ENCODE measurements around the gene IQSEC1.

The IQSEC1 gene

DNA sequence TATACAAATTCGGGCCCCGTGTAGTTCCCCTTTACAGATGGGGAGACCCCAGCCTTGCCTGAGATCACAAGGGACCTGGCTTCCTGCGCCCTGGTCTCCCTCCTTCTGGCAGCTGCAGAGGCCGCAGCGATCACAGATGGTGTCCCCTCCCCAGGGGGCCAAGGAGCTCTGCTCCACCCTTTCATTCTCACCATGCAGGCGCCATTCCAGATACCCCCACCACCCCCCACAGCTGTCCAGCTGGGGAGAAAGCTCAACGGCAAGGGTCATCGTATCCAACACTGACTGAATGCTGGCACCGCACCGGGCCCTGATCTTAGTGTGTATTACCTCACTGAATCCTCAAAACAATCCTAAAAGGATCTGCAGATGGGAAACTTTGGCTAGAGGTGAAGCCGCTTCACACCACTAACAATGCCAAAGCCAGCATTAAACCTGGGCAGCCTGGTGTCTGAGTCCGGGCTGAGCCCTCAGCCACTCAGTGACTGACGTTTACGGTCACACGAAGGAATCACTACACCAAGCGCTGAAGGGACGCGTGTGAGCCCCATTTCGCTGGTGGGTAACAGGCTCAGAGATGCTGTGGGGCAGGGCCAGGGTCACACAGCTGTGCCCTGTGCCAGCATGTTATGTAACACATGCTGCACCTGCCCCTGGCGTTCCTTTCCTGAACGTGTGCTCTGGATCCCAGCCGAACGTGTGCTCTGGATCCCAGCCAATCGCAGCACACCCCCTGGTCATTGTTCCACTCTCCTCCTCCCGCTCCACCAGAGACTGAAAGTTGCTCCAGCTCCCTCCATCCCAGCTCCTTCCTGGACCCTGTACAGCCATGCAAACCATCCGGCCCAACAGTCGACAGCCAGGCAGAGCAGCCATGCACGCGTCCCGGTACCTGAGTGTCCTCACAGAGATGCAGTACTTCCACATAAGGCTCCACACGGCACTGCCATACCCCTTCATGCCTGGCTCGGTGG, 51.8 kb downstream of the IQSEC1 start:
- no peak overlapping the region for H3K4me2 ChIP-seq (ENCODE audit: low read depth, low read length, poor library complexity, severe bottlenecking)
- no peak overlapping the region for H3K9ac ChIP-seq (ENCODE audit: low read length)
- H3F3A ChIP-seq (ENCODE audit: insufficient read depth): no peaks in the 10 kb centered on the region
- no peak for TF ChIP-seq EZH2phosphoT487 (conservative IDR thresholded peaks at IDR 0.05; ENCODE audit: low read length)
- TF ChIP-seq, protein P1, sequence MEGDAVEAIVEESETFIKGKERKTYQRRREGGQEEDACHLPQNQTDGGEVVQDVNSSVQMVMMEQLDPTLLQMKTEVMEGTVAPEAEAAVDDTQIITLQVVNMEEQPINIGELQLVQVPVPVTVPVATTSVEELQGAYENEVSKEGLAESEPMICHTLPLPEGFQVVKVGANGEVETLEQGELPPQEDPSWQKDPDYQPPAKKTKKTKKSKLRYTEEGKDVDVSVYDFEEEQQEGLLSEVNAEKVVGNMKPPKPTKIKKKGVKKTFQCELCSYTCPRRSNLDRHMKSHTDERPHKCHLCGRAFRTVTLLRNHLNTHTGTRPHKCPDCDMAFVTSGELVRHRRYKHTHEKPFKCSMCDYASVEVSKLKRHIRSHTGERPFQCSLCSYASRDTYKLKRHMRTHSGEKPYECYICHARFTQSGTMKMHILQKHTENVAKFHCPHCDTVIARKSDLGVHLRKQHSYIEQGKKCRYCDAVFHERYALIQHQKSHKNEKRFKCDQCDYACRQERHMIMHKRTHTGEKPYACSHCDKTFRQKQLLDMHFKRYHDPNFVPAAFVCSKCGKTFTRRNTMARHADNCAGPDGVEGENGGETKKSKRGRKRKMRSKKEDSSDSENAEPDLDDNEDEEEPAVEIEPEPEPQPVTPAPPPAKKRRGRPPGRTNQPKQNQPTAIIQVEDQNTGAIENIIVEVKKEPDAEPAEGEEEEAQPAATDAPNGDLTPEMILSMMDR (IDR thresholded peaks at IDR 0.05; ENCODE audit: insufficient read depth, low read length, poor library complexity, severe bottlenecking): no peak
- H3K27ac ChIP-seq (ENCODE audit: low read depth, low read length): no peak overlapping the region
- no peaks in the 10 kb centered on the region for H3K79me2 ChIP-seq (ENCODE audit: insufficient read depth, low read length)
- H3K4me3 ChIP-seq (ENCODE audit: insufficient read depth, low read length, poor library complexity, severe bottlenecking): no peak overlapping the region
- H3K9me3 ChIP-seq (ENCODE audit: insufficient read depth, low read length): no peaks in the 10 kb centered on the region
- no peaks in the 10 kb centered on the region for H4K20me1 ChIP-seq (ENCODE audit: low read depth, low read length)
- H3K9me2 ChIP-seq (replicated peaks; ENCODE audit: insufficient read depth, low read length): no peaks in the 10 kb centered on the region
- H3K36me3 ChIP-seq (ENCODE audit: low read length): no peaks in the 10 kb centered on the region
- H2AFZ ChIP-seq (ENCODE audit: low read depth, low read length, severe bottlenecking): no peak overlapping the region
- H3K27me3 ChIP-seq (ENCODE audit: low read length): no peaks in the 10 kb centered on the region

DNA sequence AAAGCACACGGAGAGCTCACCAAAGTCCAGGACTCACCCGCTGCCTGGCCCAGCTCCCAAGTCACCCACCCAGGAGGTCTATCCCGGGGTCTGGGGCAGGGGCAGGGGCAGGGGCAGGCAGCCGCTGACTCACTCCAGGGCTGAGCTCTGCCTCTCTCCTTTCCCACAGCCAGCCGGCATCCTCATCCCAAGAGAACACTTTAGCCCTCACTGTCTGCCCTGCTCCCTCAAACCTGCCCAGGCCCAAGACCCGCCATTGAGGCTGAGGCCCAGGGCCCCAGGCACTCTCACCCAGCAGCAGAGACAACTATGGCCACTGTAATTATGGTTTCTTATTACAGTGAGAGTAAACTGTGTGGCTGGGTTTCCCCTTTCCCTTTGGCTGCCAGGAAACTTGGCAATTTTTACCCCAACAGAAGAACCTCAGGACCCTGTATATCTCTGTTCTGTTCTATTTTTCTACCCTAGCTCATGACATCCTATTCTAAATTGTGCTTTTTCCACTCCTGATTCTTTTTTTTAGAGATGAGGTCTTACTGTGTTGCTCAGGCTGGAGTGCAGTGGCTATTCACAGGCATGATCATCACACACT, 53.0 kb downstream of the IQSEC1 start:
- Histone ChIP-seq H3K79me2 (ENCODE audit: insufficient read depth, low read length) (no peaks in the 10 kb centered on the region), H3K4me2 (ENCODE audit: low read depth, low read length, poor library complexity, severe bottlenecking) (no peak overlapping the region), H3K4me3 (ENCODE audit: insufficient read depth, low read length, poor library complexity, severe bottlenecking) (no peak overlapping the region)

DNA sequence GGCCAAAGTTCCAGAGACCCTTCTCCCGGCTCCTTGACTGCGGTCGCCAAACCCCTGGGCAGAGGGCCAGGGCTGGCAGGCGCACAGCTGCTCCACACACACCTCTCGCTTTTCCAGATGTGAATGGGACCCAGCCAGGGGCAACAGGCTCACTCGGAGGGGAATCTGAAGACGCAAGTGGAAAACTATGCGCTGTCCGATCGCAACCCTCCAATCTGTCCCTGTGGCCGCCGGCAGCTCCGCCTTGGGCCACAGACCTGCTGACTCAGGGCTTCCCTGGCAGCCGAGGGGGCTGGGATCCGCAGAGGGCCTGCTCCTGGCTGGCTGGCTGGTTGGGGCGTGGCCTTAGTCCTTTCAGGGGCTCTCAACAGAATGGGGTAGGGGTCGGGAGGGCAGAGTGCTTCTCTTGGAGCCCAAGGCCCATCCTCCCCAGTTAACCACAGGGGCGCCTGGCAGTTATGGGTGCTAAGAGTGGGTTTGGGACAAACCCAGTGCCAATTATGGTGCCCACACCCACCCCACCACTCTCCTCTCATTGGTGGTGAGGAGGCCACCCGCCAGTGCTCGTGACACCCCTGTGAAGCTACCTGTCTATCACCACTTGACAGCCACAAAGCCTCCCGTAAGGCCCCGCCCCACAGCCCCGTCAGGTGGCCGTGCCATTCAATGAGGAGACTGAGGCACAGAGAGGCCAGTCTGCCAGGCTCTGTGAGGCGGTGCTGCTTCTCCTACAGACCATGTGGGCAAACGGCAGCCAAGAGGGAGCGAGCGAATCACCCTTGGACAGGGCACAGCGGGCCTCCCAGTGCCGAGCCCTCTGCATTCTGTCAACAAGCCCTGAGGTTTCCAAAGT, 53.8 kb downstream of the IQSEC1 start:
- Histone ChIP-seq H3K9ac (ENCODE audit: low read length) (no peak overlapping the region), H3K27ac (ENCODE audit: low read depth, low read length) (no peak overlapping the region), H2AFZ (ENCODE audit: low read depth, low read length, severe bottlenecking) (no peak overlapping the region), H3F3A (ENCODE audit: insufficient read depth) (no peaks in the 10 kb centered on the region), H4K20me1 (ENCODE audit: low read depth, low read length) (no peaks in the 10 kb centered on the region), H3K79me2 (ENCODE audit: insufficient read depth, low read length) (no peaks in the 10 kb centered on the region), H3K4me2 (ENCODE audit: low read depth, low read length, poor library complexity, severe bottlenecking) (no peak overlapping the region), H3K9me3 (ENCODE audit: insufficient read depth, low read length) (no peaks in the 10 kb centered on the region), H3K4me3 (ENCODE audit: insufficient read depth, low read length, poor library complexity, severe bottlenecking) (no peak overlapping the region), H3K36me3 (ENCODE audit: low read length) (no peaks in the 10 kb centered on the region), H3K9me2 (replicated peaks; ENCODE audit: insufficient read depth, low read length) (no peaks in the 10 kb centered on the region), H3K27me3 (ENCODE audit: low read length) (no peaks in the 10 kb centered on the region)
- TF ChIP-seq EZH2phosphoT487 (conservative IDR thresholded peaks at IDR 0.05; ENCODE audit: low read length): no peak
- TF ChIP-seq, protein P1 (IDR thresholded peaks at IDR 0.05; ENCODE audit: insufficient read depth, low read length, poor library complexity, severe bottlenecking): no peak

More for the DNA sequence above, 53.0 kb downstream of the IQSEC1 start:
- no peak overlapping the region for H2AFZ ChIP-seq (ENCODE audit: low read depth, low read length, severe bottlenecking)
- no peaks in the 10 kb centered on the region for H3K27me3 ChIP-seq (ENCODE audit: low read length)
- H3K27ac ChIP-seq (ENCODE audit: low read depth, low read length): no peak overlapping the region
- no peaks in the 10 kb centered on the region for H3K9me3 ChIP-seq (ENCODE audit: insufficient read depth, low read length)
- no peaks in the 10 kb centered on the region for H3K9me2 ChIP-seq (replicated peaks; ENCODE audit: insufficient read depth, low read length)
- TF ChIP-seq, protein P1 (IDR thresholded peaks at IDR 0.05; ENCODE audit: insufficient read depth, low read length, poor library complexity, severe bottlenecking): no peak
- TF ChIP-seq EZH2phosphoT487 (conservative IDR thresholded peaks at IDR 0.05; ENCODE audit: low read length): no peak
- H4K20me1 ChIP-seq (ENCODE audit: low read depth, low read length): no peaks in the 10 kb centered on the region
- no peaks in the 10 kb centered on the region for H3K36me3 ChIP-seq (ENCODE audit: low read length)
- H3F3A ChIP-seq (ENCODE audit: insufficient read depth): no peaks in the 10 kb centered on the region
- H3K9ac ChIP-seq (ENCODE audit: low read length): no peak overlapping the region
